ACC112 (cell line): ENCODE measurements around the gene ASPDH.

Experiments
- H2AFZ ChIP-seq: fragments of 200-600 bp; sonication (generic); one replicate; pipeline ENCODE4 v1.6.0; 2017; ENCODE audit warnings: antibody characterized with exemption, low read length; ENCODE audit not compliant: unreplicated experiment
- H3K27ac ChIP-seq: fragments of 200-600 bp; sonication (generic); 2 replicates; pipeline ENCODE4 v1.5.1; 2014; ENCODE audit warnings: low read depth, mild to moderate bottlenecking, antibody characterized with exemption, low read length, moderate library complexity
- H3K27me3 ChIP-seq: fragments of 200-600 bp; sonication (generic); 2 replicates; pipeline ENCODE4 v1.6.1; 2014; ENCODE audit warnings: mild to moderate bottlenecking, antibody characterized with exemption, low read length, moderate library complexity, mixed read lengths; ENCODE audit not compliant: insufficient read depth
- H3K36me3 ChIP-seq: fragments of 200-600 bp; sonication (generic); 2 replicates; pipeline ENCODE4 v1.6.1; 2016; ENCODE audit warnings: mild to moderate bottlenecking, antibody characterized with exemption, low read length, moderate library complexity, mixed read lengths; ENCODE audit not compliant: insufficient read depth
- H3K4me1 ChIP-seq: fragments of 200-600 bp; sonication (generic); one replicate; pipeline ENCODE4 v1.6.1; 2016; ENCODE audit warnings: low read length, mixed read lengths; ENCODE audit not compliant: insufficient read depth, unreplicated experiment, control insufficient read depth
- H3K4me3 ChIP-seq: fragments of 200-600 bp; sonication (generic); 2 replicates; pipeline ENCODE4 v1.5.1; 2014; ENCODE audit warnings: mild to moderate bottlenecking, low read depth, low read length
- H3K79me2 ChIP-seq: fragments of 200-600 bp; sonication (generic); one replicate; pipeline ENCODE4 v1.6.0; 2016; ENCODE audit warnings: low read length; ENCODE audit not compliant: control insufficient read depth, unreplicated experiment, insufficient read depth

Gene ASPDH

DNA sequence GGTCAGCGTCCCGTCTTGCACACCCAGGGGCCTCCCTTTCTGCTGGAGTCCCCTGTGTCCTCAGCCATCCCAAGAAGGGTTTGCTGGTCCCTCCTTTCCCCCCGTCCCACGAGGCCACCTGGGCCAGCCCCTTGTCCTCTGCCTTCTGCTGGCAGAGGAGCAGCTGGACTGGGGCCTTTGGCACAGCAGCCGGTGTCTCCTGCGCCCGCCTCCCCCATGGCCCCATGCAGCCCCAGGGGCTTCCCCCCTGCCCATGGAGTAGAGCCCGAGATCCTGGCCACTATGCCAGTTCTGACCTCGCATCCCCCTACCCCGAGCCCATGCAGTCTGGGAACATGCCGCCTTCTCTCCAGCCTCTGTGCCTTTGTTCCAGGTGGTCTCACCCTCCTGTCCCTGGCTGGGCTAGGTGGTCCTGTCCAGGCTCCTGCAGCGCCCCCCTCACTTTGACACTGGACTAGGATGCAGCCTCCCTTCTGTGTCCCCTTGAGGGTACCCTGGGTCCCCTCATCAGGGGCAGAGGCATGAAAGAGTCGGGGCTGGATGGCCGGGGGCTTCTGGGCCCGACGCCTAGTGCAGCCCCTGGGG, 31.4 kb downstream of the ASPDH start:
- peaks cover 4% of the 10 kb centered on the region for H3K4me1 ChIP-seq
- peaks cover 8% of the 10 kb centered on the region for H3K79me2 ChIP-seq
- 0 out of 2 replicates have a peak, but pooled peaks cover 4% of the 10 kb centered on the region for H3K36me3 ChIP-seq
- H3K27me3 ChIP-seq: 0 out of 2 replicates have a peak, but pooled peaks cover 7% of the 10 kb centered on the region
- H3K4me3 ChIP-seq: no peak overlapping the region
- H2AFZ ChIP-seq: no peak overlapping the region
- H3K27ac ChIP-seq: no peak overlapping the region

DNA sequence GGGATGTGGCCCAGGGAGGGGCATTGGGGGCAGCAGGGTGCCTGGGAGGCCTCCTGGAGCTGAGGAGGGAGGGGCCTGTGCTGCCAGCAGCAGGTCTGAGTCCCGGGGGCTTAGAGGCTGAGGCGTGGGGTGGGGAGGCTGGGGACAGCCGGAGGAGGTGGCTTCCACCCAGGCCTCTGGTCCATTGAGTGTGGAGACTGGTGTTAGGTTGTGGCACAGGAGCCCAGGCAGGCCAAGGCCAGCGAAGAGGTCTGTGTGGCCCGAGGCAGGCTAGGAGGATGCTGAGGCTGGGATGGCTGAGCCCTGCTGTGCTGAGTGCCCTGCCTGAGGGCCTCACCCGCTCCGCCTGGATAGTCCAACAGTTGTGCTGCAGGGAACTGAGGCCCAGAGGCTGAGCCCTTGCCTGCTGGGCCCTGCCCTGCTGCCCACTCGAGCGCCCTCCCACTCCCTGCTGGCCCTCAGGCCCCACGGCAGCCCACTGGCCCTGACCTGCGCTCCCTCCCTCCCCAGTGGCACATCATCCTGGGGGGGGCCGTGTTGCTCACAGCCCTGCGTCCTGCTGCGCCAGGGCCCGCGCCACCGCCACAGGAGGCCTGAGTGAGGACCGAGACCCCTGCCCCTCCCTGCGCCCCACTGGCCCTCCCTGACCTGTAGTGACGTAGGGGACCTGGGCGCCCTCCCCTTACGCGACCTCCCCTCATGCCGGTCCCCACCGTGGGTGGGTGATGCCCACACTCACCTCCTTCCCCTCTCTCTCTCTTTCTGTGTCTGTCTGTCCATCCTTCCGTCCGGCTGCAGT, 32.2 kb downstream of the ASPDH start:
- peaks cover 6% of the 10 kb centered on the region for H3K4me1 ChIP-seq
- no peak overlapping the region for H3K4me3 ChIP-seq
- 0 out of 2 replicates have a peak, but pooled peaks cover 1% of the 10 kb centered on the region for H3K36me3 ChIP-seq
- no peak overlapping the region for H3K27ac ChIP-seq
- H3K79me2 ChIP-seq: peaks cover 9% of the 10 kb centered on the region
- H3K27me3 ChIP-seq: 0 out of 2 replicates have a peak, but pooled peaks cover 2% of the 10 kb centered on the region
- no peak overlapping the region for H2AFZ ChIP-seq

DNA sequence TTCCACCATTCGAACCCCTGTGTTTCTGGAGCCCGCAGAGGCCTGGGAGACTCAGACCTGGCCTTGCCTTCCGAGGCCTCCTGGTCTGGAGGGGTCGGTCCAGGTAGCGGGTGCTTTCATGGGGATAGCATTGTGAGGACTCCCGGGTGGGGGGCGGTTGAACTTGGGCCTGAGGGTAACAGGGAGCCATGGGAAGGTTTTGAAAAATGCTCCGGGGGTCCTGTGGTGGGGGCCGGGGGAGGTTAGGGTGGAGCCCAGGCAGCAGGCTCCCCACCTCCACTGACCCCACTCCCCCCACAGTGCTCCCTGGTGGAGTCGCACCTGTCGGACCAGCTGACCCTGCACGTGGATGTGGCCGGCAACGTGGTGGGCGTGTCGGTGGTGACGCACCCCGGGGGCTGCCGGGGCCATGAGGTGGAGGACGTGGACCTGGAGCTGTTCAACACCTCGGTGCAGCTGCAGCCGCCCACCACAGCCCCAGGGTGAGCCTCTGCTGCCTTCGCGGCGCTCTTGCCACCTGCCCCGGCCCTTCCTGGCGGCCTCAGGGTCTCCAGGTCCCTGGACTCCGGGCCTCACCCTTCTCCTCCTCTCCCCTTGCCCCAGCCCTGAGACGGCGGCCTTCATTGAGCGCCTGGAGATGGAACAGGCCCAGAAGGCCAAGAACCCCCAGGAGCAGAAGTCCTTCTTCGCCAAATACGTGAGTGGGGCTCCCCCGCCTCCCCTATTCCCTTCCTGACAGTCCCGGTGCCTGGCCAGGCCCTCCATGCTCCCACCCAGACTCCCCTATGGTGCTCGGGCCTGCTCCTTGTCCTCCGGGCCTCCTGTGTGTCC, 33.2 kb downstream of the ASPDH start:
- Histone ChIP-seq H3K27me3 (no peaks in the 10 kb centered on the region), H2AFZ (no peak overlapping the region), H3K79me2 (peaks cover 9% of the 10 kb centered on the region), H3K27ac (no peak overlapping the region), H3K4me1 (peaks cover 6% of the 10 kb centered on the region), H3K4me3 (no peak overlapping the region), H3K36me3 (no peaks in the 10 kb centered on the region)

DNA sequence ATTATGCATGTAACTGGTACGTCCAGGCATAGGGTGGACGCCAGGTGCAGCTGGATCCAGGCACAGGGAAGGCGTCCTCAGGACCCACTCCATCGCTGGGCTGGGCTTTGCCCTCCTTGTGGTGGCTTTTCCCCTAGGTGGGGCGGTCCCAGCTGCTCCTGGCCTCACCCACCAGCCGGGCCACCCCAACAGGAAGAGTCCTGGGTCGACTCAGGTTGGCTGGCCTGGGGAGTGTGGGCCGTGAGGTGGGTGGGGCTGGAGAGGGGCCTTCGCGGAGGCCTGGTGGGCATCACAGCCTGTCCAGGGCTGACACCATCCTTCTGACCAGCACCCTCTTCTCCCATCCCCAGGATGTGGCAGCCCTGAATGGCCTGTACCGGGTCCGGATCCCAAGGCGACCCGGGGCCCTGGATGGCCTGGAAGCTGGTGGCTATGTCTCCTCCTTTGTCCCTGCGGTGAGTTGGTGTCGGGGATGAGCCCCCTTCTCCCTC, 33.9 kb downstream of the ASPDH start:
- H3K79me2 ChIP-seq: peaks cover 9% of the 10 kb centered on the region
- H2AFZ ChIP-seq: no peak overlapping the region
- no peaks in the 10 kb centered on the region for H3K27me3 ChIP-seq
- H3K4me3 ChIP-seq: no peak overlapping the region
- H3K36me3 ChIP-seq: no peaks in the 10 kb centered on the region
- no peak overlapping the region for H3K27ac ChIP-seq
- peaks cover 6% of the 10 kb centered on the region for H3K4me1 ChIP-seq

DNA sequence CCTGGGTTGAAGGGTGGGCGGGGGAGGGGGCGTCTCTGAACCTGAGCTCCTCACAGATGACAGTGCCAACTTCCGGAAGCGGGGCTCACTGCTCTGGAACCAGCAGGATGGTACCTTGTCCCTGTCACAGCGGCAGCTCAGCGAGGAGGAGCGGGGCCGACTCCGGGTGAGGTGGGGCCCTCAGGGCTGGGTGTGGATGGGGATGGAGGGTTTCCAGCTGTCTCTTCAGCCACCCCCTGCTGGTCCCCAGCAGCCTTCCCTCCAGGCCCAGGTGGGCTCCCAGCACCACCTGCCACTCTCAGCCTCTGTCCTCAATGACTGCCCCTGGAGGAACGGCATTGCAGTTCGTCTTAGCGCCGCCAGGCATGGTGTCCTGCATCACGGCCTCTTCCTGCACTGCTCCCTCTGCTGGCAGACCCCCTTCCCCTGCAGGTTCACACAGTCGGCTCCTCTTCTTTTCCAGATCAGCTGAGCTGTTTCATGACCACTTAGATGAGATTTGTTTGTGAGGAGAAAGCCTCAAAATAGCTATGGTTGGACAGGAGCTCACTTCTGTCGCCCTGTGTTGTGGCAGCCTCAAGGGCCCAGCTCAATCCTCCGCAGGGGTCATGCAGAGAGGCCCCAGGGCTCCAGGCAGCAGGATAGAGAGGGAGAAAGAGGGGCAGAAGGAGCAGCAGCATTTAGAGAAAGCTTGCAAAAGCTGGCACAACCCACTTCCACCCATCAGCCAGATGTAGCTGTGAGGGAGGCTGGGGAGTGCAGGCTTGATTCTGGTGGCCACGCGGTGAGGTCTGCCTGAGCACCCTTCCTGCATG, 34.6 kb downstream of the ASPDH start:
- Histone ChIP-seq H3K4me1 (peaks cover 6% of the 10 kb centered on the region), H3K27ac (no peak overlapping the region)

DNA sequence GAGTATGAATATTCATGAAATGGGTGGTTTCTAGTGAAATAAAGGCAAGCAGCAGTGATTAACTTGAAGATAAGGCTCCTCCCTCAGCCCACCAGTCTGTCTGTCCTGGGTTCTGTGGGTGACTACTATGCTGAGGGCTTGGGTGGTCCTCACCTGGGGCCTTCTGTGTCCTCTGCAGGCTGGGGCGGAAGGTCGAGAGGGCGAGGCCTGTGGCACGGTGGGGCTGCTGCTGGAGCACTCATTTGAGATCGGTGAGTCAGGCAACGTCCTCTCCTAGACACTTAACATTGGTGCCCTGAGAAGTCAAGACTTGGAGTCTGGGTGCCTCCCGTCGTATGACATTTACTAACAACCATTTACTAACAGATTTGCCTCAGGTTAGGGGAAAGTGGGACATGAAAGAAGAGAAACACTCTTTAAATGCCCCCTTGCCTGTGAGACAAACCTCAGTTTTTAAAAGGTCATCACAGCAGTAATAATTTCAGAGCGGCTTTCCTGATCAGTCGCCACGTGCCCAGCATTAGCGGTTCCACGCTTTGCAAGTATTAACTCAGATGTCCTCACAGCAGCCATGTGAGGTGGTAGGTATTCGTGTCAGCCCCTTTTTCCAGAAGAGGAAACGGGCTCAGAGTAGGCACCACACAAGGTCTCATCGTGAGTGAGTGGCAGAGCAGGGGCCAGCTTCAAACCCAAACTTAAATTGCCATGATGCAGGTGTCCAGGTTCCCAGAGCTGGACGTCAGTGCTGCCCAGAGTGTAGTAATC, 35.8 kb downstream of the ASPDH start:
- H3K36me3 ChIP-seq: no peaks in the 10 kb centered on the region
- no peak overlapping the region for H2AFZ ChIP-seq
- H3K27ac ChIP-seq: no peak overlapping the region
- H3K27me3 ChIP-seq: no peaks in the 10 kb centered on the region
- peaks cover 9% of the 10 kb centered on the region for H3K79me2 ChIP-seq
- peak overlapping the region; percentile 83; the same call in 1 of the 2 replicates for H3K4me3 ChIP-seq
- H3K4me1 ChIP-seq: peaks cover 6% of the 10 kb centered on the region

More for the DNA sequence above, 34.6 kb downstream of the ASPDH start:
- Histone ChIP-seq H3K4me3 (no peak overlapping the region), H2AFZ (no peak overlapping the region), H3K27me3 (no peaks in the 10 kb centered on the region), H3K36me3 (no peaks in the 10 kb centered on the region), H3K79me2 (peaks cover 9% of the 10 kb centered on the region)

DNA sequence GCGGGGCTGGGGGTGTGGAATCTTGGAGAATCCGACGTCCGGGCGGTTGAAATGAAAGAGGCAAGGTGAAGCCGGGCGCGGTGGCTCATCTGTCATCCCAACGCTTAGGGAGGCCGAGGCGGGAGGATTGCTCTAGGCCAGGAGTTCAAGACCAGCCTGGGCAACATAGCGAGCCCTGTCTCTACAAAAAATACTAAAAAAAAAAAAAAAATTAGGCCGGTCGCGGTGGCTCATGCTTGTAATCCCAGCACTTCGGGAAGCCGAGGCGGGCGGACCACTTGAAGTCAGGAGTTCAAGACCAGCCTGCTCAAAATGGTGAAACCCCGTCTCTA, 36.8 kb downstream of the ASPDH start:
- Histone ChIP-seq H3K36me3 (no peaks in the 10 kb centered on the region), H3K4me1 (peaks cover 6% of the 10 kb centered on the region), H3K4me3 (peak overlapping the region; percentile 83), H3K79me2 (peaks cover 9% of the 10 kb centered on the region), H2AFZ (peak overlapping the region; percentile 92), H3K27me3 (no peaks in the 10 kb centered on the region), H3K27ac (no peak overlapping the region)

DNA sequence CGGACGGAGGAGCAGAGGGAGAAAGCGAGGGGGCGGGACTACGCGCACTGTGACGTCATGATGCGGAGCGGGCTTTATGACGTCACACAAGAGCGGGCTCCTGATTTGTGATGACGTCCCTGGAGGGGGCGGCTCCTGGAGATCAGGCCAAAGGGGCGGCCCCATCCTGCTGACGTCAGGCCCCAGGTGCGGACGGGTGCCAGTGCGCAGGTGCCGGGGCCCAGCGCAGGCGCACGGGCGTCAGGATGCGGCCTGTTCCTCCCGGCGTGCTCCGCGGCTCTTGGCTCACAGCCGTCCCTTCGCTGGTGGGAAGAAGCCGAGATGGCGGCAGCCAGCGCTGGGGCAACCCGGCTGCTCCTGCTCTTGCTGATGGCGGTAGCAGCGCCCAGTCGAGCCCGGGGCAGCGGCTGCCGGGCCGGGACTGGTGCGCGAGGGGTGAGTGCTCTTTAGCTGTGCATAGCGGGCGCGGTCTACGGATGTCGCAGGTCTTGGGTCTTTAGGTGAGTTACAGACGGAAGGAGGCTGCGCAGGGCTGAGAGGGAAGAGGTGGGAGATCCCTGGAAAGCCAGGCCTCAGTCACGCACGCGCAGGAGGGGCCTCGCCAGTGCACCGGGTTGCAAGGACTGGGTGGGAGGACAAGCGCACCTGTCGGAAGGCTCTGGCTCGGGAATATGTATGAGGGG, 37.3 kb downstream of the ASPDH start, which contains the start of the genes EMC10 and GARIN5A:
EMC10 (plus strand) TSS at position 284 of the 683 bp plus-strand sequence; CDS start at position 322, 38 bp downstream.
GARIN5A (minus strand) TSS at position 625 of the 683 bp plus-strand sequence; CDS start at position 165, 460 bp downstream.
- peaks cover 9% of the 10 kb centered on the region for H3K79me2 ChIP-seq
- peaks cover 6% of the 10 kb centered on the region for H3K4me1 ChIP-seq
- no peaks in the 10 kb centered on the region for H3K36me3 ChIP-seq
- peak within 1 kb of the TSS; percentile 83 for H3K4me3 ChIP-seq
- no peak within 1 kb of the TSS; the same call in 1 of the 2 replicates for H3K27ac ChIP-seq
- H3K27me3 ChIP-seq: no peaks in the 10 kb centered on the region
- peak within 1 kb of the TSS; percentile 92 for H2AFZ ChIP-seq

DNA sequence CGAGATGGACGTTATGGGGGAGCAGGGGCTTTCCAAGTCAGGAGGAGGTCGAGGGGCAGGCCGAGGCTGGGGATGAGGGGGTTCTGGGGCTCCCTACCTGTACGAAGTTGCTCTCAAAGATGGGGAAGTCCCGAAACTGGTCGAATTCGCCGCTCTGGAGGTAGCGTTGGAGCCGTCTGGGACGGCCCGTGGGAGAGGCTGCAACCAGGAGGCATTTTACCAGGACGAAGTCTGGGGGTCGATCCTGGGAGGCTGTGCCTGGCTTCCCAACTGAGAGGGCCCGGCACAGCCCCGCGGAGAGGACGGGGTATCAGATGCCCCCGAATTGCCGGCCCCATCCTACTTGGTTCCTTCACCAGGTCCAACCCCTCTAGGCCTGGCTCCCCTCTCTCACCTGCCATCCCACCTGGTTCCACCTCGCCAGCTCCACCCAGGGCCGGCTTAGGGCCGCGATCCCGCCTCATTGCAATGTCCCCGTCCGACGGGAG, 37.9 kb downstream of the ASPDH start:
- Histone ChIP-seq H3K4me1 (peaks cover 6% of the 10 kb centered on the region), H2AFZ (no peak overlapping the region), H3K36me3 (no peaks in the 10 kb centered on the region), H3K27me3 (no peaks in the 10 kb centered on the region), H3K4me3 (no peak overlapping the region), H3K27ac (no peak overlapping the region), H3K79me2 (peaks cover 9% of the 10 kb centered on the region)
